HepG2 (cell line): ENCODE measurements around the gene ZFP62. TPM values are rescaled to one million over a fixed set of nuclear protein-coding genes. Genes with fewer than 3 reads are reported as not detected.
A peak's percentile ranks its signal among the peaks of the same experiment; 100 is the strongest.

Experiments
- CC2D1A ChIP-seq: sonication (generic); formaldehyde crosslinking; IDR thresholded peaks from 2 replicates; pipeline ENCODE4 v1.8.1; 2023; ENCODE audit warnings: mild to moderate bottlenecking, missing genetic modification reagents
- DNMT3B ChIP-seq: conservative IDR thresholded peaks from 2 replicates; pipeline ENCODE4 v1.6.1; 2016; ENCODE audit warnings: missing biosample characterization, control low read depth
- HES4 ChIP-seq: sonication (generic); formaldehyde crosslinking; IDR thresholded peaks from 2 replicates; pipeline ENCODE4 v1.9.0; 2021; ENCODE audit warnings: mild to moderate bottlenecking, missing genetic modification reagents, borderline replicate concordance
- HOXA9 ChIP-seq: sonication (generic); formaldehyde crosslinking; IDR thresholded peaks from 2 replicates; pipeline ENCODE4 v1.8.1; 2022; ENCODE audit warnings: missing genetic modification reagents, mild to moderate bottlenecking, moderate library complexity, borderline replicate concordance
- KLF13 ChIP-seq: sonication (generic); formaldehyde crosslinking; IDR thresholded peaks from 2 replicates; pipeline ENCODE4 v1.4.0; 2020; ENCODE audit warnings: mild to moderate bottlenecking, missing genetic modification reagents
- KLF6 ChIP-seq: IDR thresholded peaks from 2 replicates; pipeline ENCODE4 v1.8.0; 2016; ENCODE audit warnings: missing biosample characterization, missing genetic modification reagents
- PAWR ChIP-seq: sonication (generic); formaldehyde crosslinking; IDR thresholded peaks from 2 replicates; pipeline ENCODE4 v1.4.0; 2020; ENCODE audit warnings: missing genetic modification reagents, mild to moderate bottlenecking, borderline replicate concordance
- SAP130 ChIP-seq: IDR thresholded peaks from 2 replicates; pipeline ENCODE4 v1.6.1; 2016; ENCODE audit warnings: low read depth
- SOX13 ChIP-seq, 3 experiments: fragments of 450-650 bp in 1 of 3; sonication (generic) in 1 of 3; formaldehyde crosslinking in 1 of 3; IDR thresholded peaks in 2 of 3; conservative IDR thresholded peaks in 1 of 3; 2 replicates each; pipeline versions ENCODE4 v1.5.0 to v1.6.1; 2016 to 2020; ENCODE audit warnings: antibody characterized with exemption in 1 of 3, mild to moderate bottlenecking in 1 of 3, missing compliant biosample characterization in 1 of 3, missing genetic modification reagents in 1 of 3, moderate library complexity in 1 of 3
- TCF7L2 ChIP-seq: IDR thresholded peaks from 2 replicates; pipeline ENCODE4 v1.6.1; 2011; ENCODE audit warnings: mild to moderate bottlenecking, low read depth, low read length, moderate library complexity
- ZNF335 ChIP-seq: sonication (generic); formaldehyde crosslinking; IDR thresholded peaks from 2 replicates; pipeline ENCODE4 v1.4.0; 2020; ENCODE audit warnings: missing genetic modification reagents
- ZNF34 ChIP-seq: sonication (generic); formaldehyde crosslinking; IDR thresholded peaks from 2 replicates; pipeline ENCODE4 v1.4.0; 2020; ENCODE audit warnings: mild to moderate bottlenecking, missing genetic modification reagents, borderline replicate concordance
- ZNF749 ChIP-seq: sonication (generic); formaldehyde crosslinking; IDR thresholded peaks from 2 replicates; pipeline ENCODE4 v1.8.0; 2022; ENCODE audit warnings: mild to moderate bottlenecking, missing genetic modification reagents, moderate library complexity, borderline replicate concordance
- ZNF775 ChIP-seq: sonication (generic); formaldehyde crosslinking; IDR thresholded peaks from 2 replicates; pipeline ENCODE4 v1.4.0; 2020; ENCODE audit warnings: missing genetic modification reagents, mild to moderate bottlenecking, moderate library complexity, borderline replicate concordance
- ZNF780A ChIP-seq: sonication (generic); formaldehyde crosslinking; IDR thresholded peaks from 2 replicates; pipeline ENCODE4 v1.8.0; 2022; ENCODE audit warnings: mild to moderate bottlenecking, missing genetic modification reagents, moderate library complexity
- ZNF878 ChIP-seq: sonication (generic); formaldehyde crosslinking; IDR thresholded peaks from 2 replicates; pipeline ENCODE4 v1.8.1; 2023; ENCODE audit warnings: mild to moderate bottlenecking, missing genetic modification reagents, moderate library complexity
- polyA plus RNA-seq, 8 experiments: library from polyadenylated mRNA; depleted of rRNA in 3 of 8; stranded (reverse) in 7 of 8; unstranded in 1 of 8; fragments of >200 nt; fragmentation: Illumina TruSeq in 4 of 8; extraction: Trizol in 4 of 8; gene quantifications; 2 replicates each; pipeline versions ENCODE4 v1.2.1 to v1.2.3, GENCODE V29; 2011 to 2016; ENCODE audit warnings: low read depth in 4 of 8, missing spikeins in 1 of 8, mixed read lengths in 1 of 8; ENCODE audit not compliant: insufficient read depth in 1 of 8
- total RNA-seq, 5 experiments: library from RNA; depleted of rRNA; stranded (reverse); fragments of >200 nt; fragmentation: Illumina TruSeq; extraction: Trizol; gene quantifications; 2 replicates each; pipeline ENCODE4 v1.2.3, GENCODE V29; 2016; ENCODE audit warnings: low read depth in 1 of 5
- TF ChIP-seq, protein P1 (sequence below): sonication (generic); formaldehyde crosslinking; IDR thresholded peaks from 2 replicates; pipeline ENCODE4 v1.9.0; 2021; ENCODE audit warnings: missing genetic modification reagents, borderline replicate concordance
- TF ChIP-seq, protein P2 (sequence below): sonication (generic); formaldehyde crosslinking; IDR thresholded peaks from 2 replicates; pipeline ENCODE4 v1.5.1; 2020; ENCODE audit warnings: missing genetic modification reagents, mild to moderate bottlenecking, borderline replicate concordance
- TF ChIP-seq, protein P3 (sequence below): conservative IDR thresholded peaks from 2 replicates; pipeline ENCODE4 v1.6.1; 2018; ENCODE audit warnings: missing genetic modification reagents
- TF ChIP-seq, protein P4 (sequence below): sonication (generic); formaldehyde crosslinking; IDR thresholded peaks from 2 replicates; pipeline ENCODE4 v1.4.0; 2020; ENCODE audit warnings: missing genetic modification reagents, borderline replicate concordance

The ZFP62 gene
- total and polyA plus RNA-seq, 2 of the 13 experiments (the other 11 are each of a cell fraction or from before 2014, with no cell fraction given): 8.2 to 19.4 TPM

DNA sequence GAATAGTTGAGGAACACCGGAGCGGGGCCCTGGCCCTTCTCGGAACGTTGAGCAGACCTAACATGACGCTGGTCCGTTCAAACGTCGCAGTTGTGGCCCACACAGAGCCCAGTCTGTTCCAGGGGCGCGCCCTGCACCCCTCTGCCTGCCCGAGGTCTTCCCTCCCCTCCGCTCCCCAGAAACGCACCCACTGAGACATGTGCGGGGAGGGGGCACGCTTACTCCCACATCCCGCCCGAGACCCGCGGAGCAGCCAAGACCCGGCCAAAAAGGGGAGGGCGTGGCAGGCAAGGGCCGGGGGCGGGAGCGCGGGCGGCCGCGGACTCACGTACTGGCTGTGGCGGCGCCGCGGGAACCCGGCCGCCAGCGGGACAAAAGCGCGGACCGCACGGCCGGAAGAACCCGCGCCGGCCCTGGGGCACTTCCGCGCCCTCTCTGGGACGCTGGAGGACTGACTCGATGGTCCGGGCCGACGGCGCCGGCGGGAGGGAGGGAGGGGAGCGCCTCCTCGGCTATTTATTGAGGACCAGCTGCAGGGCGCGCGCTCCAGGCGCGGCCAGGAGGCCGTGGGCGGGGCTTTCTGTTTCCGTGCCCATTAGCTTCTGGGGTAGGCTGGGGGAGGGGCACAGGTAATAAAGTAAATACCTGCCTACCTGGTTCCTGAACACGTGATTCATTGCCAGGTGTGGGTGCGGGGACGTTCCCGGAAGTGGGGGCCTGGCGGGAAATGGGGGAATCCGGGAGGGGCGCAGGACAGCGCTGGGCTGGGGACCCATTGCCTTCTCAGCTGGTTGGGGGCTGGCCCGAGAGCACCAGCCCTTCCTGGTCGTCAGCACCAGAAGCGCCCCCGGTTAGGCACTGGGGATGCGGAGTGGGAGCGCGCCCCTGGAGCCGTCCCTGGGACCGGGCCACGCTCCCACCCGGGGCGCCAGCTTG lies at the start of gene ZFP62 (continued):
- TF ChIP-seq, protein P1, sequence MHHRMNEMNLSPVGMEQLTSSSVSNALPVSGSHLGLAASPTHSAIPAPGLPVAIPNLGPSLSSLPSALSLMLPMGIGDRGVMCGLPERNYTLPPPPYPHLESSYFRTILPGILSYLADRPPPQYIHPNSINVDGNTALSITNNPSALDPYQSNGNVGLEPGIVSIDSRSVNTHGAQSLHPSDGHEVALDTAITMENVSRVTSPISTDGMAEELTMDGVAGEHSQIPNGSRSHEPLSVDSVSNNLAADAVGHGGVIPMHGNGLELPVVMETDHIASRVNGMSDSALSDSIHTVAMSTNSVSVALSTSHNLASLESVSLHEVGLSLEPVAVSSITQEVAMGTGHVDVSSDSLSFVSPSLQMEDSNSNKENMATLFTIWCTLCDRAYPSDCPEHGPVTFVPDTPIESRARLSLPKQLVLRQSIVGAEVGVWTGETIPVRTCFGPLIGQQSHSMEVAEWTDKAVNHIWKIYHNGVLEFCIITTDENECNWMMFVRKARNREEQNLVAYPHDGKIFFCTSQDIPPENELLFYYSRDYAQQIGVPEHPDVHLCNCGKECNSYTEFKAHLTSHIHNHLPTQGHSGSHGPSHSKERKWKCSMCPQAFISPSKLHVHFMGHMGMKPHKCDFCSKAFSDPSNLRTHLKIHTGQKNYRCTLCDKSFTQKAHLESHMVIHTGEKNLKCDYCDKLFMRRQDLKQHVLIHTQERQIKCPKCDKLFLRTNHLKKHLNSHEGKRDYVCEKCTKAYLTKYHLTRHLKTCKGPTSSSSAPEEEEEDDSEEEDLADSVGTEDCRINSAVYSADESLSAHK (CRISPR knock-in tag): no peak; the same call in 1 of the 2 replicates
- TF ChIP-seq HES4 (CRISPR knock-in tag): no peak
- TF ChIP-seq CC2D1A (CRISPR knock-in tag): no peak
- no peak for TF ChIP-seq PAWR
- TF ChIP-seq, protein P2, sequence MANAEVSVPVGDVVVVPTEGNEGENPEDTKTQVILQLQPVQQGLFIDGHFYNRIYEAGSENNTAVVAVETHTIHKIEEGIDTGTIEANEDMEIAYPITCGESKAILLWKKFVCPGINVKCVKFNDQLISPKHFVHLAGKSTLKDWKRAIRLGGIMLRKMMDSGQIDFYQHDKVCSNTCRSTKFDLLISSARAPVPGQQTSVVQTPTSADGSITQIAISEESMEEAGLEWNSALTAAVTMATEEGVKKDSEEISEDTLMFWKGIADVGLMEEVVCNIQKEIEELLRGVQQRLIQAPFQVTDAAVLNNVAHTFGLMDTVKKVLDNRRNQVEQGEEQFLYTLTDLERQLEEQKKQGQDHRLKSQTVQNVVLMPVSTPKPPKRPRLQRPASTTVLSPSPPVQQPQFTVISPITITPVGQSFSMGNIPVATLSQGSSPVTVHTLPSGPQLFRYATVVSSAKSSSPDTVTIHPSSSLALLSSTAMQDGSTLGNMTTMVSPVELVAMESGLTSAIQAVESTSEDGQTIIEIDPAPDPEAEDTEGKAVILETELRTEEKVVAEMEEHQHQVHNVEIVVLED: peak; percentile 75
- TF ChIP-seq ZNF775: peak; percentile 30; the same call in 1 of the 2 replicates
- no peak for TF ChIP-seq TCF7L2
- no peak; the same call in 1 of the 2 replicates for TF ChIP-seq DNMT3B (CRISPR knock-in tag)
- TF ChIP-seq ZNF335 (CRISPR knock-in tag): no peak
- TF ChIP-seq KLF6 (CRISPR knock-in tag): 0 out of 2 replicates have a peak, but pooled peaks have one; percentile 42
- TF ChIP-seq, protein P3, sequence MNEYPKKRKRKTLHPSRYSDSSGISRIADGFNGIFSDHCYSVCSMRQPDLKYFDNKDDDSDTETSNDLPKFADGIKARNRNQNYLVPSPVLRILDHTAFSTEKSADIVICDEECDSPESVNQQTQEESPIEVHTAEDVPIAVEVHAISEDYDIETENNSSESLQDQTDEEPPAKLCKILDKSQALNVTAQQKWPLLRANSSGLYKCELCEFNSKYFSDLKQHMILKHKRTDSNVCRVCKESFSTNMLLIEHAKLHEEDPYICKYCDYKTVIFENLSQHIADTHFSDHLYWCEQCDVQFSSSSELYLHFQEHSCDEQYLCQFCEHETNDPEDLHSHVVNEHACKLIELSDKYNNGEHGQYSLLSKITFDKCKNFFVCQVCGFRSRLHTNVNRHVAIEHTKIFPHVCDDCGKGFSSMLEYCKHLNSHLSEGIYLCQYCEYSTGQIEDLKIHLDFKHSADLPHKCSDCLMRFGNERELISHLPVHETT (CRISPR knock-in tag): peak; percentile 85; the same call in 1 of the 2 replicates
- TF ChIP-seq ZNF878 (CRISPR knock-in tag): no peak
- no peak for TF ChIP-seq HOXA9 (CRISPR knock-in tag)
- no peak for TF ChIP-seq ZNF780A (CRISPR knock-in tag)
- TF ChIP-seq ZNF34: no peak
- no peak for TF ChIP-seq KLF13 (CRISPR knock-in tag)
- TF ChIP-seq, protein P4, sequence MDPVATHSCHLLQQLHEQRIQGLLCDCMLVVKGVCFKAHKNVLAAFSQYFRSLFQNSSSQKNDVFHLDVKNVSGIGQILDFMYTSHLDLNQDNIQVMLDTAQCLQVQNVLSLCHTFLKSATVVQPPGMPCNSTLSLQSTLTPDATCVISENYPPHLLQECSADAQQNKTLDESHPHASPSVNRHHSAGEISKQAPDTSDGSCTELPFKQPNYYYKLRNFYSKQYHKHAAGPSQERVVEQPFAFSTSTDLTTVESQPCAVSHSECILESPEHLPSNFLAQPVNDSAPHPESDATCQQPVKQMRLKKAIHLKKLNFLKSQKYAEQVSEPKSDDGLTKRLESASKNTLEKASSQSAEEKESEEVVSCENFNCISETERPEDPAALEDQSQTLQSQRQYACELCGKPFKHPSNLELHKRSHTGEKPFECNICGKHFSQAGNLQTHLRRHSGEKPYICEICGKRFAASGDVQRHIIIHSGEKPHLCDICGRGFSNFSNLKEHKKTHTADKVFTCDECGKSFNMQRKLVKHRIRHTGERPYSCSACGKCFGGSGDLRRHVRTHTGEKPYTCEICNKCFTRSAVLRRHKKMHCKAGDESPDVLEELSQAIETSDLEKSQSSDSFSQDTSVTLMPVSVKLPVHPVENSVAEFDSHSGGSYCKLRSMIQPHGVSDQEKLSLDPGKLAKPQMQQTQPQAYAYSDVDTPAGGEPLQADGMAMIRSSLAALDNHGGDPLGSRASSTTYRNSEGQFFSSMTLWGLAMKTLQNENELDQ (CRISPR knock-in tag): no peak
- peak; percentile 87; the same call in 1 of the 2 replicates for TF ChIP-seq ZNF749 (CRISPR knock-in tag)
- TF ChIP-seq SOX13 (IDR thresholded peaks at IDR 0.05): no peak
- no peak for TF ChIP-seq SOX13 (CRISPR knock-in tag; conservative IDR thresholded peaks at IDR 0.05 in 1 of 2, IDR thresholded peaks at IDR 0.05 in 1 of 2)
- TF ChIP-seq SAP130 (CRISPR knock-in tag): peak; percentile 85
